ENCODE data around the gene SLC4A9. TPM values are rescaled to one million over a fixed set of nuclear protein-coding genes. Genes with fewer than 3 reads are reported as not detected.

SLC4A9 gene, protein sequence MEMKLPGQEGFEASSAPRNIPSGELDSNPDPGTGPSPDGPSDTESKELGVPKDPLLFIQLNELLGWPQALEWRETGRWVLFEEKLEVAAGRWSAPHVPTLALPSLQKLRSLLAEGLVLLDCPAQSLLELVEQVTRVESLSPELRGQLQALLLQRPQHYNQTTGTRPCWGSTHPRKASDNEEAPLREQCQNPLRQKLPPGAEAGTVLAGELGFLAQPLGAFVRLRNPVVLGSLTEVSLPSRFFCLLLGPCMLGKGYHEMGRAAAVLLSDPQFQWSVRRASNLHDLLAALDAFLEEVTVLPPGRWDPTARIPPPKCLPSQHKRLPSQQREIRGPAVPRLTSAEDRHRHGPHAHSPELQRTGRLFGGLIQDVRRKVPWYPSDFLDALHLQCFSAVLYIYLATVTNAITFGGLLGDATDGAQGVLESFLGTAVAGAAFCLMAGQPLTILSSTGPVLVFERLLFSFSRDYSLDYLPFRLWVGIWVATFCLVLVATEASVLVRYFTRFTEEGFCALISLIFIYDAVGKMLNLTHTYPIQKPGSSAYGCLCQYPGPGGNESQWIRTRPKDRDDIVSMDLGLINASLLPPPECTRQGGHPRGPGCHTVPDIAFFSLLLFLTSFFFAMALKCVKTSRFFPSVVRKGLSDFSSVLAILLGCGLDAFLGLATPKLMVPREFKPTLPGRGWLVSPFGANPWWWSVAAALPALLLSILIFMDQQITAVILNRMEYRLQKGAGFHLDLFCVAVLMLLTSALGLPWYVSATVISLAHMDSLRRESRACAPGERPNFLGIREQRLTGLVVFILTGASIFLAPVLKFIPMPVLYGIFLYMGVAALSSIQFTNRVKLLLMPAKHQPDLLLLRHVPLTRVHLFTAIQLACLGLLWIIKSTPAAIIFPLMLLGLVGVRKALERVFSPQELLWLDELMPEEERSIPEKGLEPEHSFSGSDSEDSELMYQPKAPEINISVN
- total RNA-seq, result not detected in 2 replicates

DNA sequence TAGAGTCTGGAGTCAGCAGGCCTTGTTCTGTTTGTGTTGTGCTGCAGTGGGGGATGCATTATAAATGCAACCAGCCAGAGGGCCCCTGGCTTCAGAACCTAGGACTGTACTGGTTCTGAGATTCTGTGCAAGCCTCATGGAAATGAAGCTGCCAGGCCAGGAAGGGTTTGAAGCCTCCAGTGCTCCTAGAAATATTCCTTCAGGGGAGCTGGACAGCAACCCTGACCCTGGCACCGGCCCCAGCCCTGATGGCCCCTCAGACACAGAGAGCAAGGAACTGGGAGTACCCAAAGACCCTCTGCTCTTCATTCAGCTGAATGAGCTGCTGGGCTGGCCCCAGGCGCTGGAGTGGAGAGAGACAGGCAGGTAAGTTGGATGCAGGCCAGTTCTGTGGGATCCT is at the start of gene SLC4A9:
Gene SLC4A9 (plus strand): TSS at position 94 of the 400 bp plus-strand sequence. CDS start 43 bp downstream, at position 137.

GRCh38 chr5:140346348-140347221 is 13.4 kb upstream of the SLC4A9 start, which contains the start of gene HBEGF:
TSS of gene HBEGF (minus strand) at chr5:140346603. CDS start at chr5:140346328, 275 bp downstream.

DNA sequence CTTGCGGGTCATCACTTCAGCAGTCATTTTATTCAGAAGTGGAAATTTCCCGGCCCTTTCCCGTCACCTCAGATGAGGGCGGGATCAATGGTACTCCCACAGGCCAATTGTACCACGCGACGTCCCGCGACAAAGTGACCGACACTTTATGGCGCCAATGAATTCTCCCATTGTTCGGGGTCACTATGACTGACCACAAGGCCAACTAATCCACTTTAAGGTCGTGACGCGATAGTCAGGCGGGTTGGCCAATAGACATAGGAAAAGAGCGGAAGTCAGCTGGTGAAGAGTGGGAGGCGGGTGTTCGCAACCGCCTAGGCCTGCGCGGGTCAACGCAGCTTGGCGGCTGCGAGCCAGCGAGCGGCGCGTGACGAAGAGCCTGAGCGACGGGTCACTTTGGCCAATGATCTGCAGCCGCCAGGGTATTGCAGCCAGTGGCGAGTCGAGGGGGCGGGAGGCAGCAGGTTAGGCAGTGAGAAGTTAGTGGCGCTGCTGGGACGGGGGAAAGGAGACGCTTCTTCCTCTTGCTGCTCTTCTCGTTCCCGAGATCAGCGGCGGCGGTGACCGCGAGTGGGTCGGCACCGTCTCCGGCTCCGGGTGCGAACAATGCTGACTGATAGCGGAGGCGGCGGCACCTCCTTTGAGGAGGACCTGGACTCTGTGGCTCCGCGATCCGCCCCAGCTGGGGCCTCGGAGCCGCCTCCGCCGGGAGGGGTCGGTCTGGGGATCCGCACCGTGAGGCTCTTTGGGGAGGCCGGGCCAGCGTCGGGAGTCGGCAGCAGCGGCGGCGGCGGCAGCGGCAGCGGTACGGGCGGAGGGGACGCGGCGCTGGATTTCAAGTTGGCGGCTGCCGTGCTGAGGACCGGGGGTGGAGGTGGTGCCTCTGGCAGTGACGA is 41.6 kb downstream of the SLC4A9 start, which contains the start of gene ANKHD1:
Gene ANKHD1 (plus strand): TSS at position 472 of the 896 bp plus-strand sequence. CDS start 135 bp downstream, at position 607.

Other genes starting within 250 kb of the SLC4A9 start
- 8.6 and 9.0 TPM in 2 replicates for gene PURA, start 246.1 kb upstream of the SLC4A9 start, total RNA-seq
- gene IGIP, start 234.3 kb upstream of the SLC4A9 start, total RNA-seq, result 3.6 and 5.1 TPM in 2 replicates
- gene CYSTM1, start 185.0 kb upstream of the SLC4A9 start, total RNA-seq, result 7.6 and 14.2 TPM in 2 replicates
- gene PFDN1, start 57.1 kb upstream of the SLC4A9 start, total RNA-seq, result 49.8 and 54.5 TPM in 2 replicates
- gene HBEGF, start 13.6 kb upstream of the SLC4A9 start, total RNA-seq, result 10.1 and 39.9 TPM in 2 replicates
- gene ANKHD1, start 41.6 kb downstream of the SLC4A9 start, total RNA-seq, result 52.8 and 68.4 TPM in 2 replicates
- 1.6 and 2.2 TPM in 2 replicates for gene EIF4EBP3, start 187.5 kb downstream of the SLC4A9 start, total RNA-seq
- gene SRA1, start 197.3 kb downstream of the SLC4A9 start, total RNA-seq, result 15.0 and 16.5 TPM in 2 replicates
- gene APBB3, start 204.4 kb downstream of the SLC4A9 start, total RNA-seq, result 5.1 and 6.2 TPM in 2 replicates
- 22.3 and 26.7 TPM in 2 replicates for gene SLC35A4, start 204.6 kb downstream of the SLC4A9 start, total RNA-seq

Data from dermis lymphatic vessel endothelial cell (primary cell).